ENCODE measurements around the gene SPATA25.
A peak's percentile ranks its signal among the peaks of the same experiment; 100 is the strongest.
"Not testable (repeated sequence)": the region's sequence is repeated elsewhere in the genome, so short reads cannot be mapped to it uniquely, and the experiment has no call there.

Gene SPATA25

DNA sequence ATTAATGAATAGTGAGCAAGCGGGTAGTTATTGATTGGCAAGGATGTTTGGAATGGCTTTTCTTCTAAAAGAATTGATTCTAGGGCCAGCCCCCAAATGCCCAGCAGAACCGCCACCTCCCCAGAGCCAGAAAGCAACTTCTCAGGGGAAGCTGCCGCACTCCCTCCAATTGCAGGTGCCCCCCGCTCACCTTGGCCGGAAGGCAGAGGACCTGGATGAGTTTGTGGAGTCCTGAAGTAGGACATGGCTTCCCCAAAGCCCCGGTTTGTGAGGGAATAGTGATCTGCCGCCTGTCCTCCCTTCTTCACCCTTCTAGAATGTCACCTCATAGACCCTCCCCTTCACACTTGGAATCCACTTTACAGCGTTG lies at the start of gene SPATA25:
SPATA25 (minus strand) TSS at position 277 of the 370 bp plus-strand sequence; CDS start at position 245, 32 bp downstream.
- no peak for DNase-seq (ENCODE audit: low spot score)

GRCh38 chr20:45935416-45936046 lies 48.1 kb upstream of the SPATA25 start:
- DNase-seq (ENCODE audit: low spot score), result no peak

GRCh38 chr20:45934586-45935415 lies 47.4 kb upstream of the SPATA25 start, which contains the start of gene PCIF1:
TSS of gene PCIF1 (plus strand) at chr20:45934683. CDS start at chr20:45939000, 4,317 bp downstream.
- DNase-seq (ENCODE audit: low spot score), result peak; percentile 100

GRCh38 chr20:45934046-45934585 lies 46.7 kb upstream of the SPATA25 start:
- no peak for DNase-seq (ENCODE audit: low spot score)

- DNase-seq (ENCODE audit: low spot score), result peak; percentile 83
Measured at GRCh38 chr20:45933266-45934045, 46.0 kb upstream of the SPATA25 start.

DNA sequence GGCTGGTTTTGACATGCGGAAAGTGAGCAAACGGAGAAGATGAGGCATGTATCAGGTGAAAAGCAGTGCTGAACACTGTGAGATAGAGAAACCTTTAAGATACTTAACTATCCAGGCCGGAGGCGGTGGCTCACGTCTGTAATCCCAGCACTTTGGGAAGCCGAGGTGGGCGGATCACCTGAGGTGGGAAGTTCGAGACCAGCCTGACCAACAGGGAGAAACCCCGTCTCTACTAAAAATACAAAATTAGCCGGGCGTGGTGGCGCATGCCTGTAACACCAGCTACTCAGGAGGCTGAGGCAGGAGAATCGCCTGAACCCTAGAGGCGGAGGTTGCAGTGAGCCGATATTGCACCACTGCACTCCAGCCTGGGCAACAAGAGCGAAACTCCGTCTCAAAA lies 44.3 kb upstream of the SPATA25 start:
- not testable (repeated sequence) for DNase-seq (ENCODE audit: low spot score)

DNA sequence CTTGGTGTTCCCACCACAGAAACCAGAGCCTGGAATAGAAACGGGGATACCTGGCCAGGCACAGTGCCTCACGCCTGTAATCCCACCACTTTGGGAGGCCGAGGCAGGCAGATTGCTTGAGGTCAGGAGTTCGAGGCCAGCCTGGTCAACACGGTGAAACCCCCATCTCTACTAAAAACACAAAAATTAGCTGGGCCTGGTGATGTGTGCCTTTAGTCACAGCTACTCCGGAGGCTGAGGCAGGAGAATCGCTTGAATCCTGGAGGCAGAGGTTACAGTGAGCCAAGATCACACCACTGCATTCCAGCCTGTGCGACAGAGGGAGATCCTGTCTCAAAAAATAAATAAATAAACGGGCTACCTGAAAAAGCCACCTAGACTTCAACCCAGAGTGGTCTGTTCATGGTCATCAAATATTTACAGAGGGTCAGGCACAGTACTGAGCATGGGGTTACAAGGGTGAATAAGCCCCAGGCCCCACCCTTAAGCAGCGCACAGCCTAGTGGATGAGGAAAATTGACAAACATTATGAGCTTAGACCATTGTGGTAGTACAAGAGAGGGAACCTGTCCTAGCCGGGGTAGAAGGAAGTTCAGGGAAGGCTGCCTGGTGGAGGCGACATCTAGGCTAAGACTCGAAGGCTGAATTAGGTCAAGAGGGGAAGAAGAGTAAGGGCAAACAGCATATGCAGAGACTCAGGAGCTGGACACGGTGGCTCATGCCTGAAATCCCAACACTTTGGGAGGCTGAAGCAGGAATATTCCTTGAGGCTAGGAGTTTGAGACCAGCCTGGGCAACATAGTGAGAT lies 39.9 kb upstream of the SPATA25 start:
- DNase-seq (ENCODE audit: low spot score), result no peak

GRCh38 chr20:45926731-45927070 lies 39.3 kb upstream of the SPATA25 start:
- no peak for DNase-seq (ENCODE audit: low spot score)

DNA sequence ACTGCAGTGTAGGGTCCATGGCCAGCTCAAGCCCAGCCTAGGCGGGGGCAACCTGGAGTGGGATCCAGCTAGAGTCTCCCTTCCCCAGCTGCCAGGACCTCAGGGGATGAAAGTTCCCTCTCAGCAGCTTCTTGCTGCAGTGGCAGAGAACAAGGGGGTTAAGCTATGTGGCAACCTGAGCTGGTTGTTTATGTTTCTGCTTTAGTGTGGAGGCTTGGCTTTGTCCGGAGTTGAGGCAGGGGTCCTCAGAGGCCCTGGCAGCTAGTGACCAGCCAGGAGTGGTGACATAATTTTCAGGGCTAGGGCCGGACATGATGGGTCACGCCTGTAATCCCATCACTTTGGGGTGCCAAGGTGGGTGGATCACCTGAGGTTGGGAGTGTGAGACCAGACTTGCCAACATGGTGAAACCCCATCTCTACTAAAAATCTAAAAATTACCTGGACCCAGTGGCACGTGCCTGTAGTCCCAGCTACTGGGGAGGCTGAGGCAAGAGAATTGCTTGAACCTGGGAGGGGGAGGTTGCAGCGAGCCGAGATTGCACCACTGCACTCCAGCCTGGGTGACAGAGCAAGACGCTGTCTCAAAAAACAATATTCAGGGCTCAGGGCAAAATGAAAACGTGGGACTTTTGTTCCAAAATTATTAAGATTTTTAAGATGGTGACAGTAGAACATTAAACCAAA lies 38.5 kb upstream of the SPATA25 start:
- DNase-seq (ENCODE audit: low spot score), result no peak

DNA sequence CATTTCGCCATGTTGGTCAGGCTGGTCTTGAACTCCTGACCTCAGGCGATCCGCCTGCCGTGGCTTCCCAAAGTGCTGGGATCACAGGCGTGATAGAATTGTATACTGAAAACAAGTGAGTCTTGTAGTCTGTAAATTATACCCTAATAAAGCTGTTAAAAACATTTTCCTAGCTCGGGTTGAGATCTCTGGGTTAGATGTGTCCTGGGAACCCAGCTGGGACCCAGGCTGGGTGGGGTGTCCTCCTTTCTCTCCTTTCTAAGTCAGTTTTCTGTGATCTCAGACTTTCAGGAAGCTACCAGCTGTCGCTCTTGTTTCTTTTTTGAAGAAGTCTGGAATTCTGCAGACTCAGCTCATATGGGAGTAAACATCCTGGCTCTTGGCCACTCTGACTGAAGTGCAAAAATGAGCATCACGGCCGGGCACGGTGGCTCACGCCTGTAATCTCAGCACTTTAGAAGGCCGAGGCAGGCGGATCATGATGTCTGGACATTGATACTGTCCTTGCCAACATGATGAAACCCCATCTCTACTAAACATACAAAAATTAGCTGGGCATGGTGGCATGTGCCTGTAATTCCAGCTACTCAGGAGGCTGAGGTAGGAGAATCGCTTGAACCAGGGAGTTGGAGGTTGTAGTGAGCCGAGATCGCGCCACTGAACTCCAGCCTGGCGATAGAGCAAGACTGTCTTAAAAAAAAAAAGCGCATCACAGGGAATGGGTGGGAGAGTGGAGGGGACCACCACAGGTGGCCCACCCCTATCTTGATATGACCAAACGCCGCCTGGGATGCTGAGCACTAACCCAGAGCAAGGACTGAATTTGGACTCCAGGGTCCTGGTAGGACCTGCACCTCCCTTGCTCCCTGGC lies 37.2 kb upstream of the SPATA25 start:
- DNase-seq (ENCODE audit: low spot score), result peak; percentile 61

- DNase-seq (ENCODE audit: low spot score), result no peak
Measured at GRCh38 chr20:45921337-45922189, 34.1 kb upstream of the SPATA25 start.

- no peak for DNase-seq (ENCODE audit: low spot score)
Measured at GRCh38 chr20:45920462-45921336, 33.3 kb upstream of the SPATA25 start.

DNA sequence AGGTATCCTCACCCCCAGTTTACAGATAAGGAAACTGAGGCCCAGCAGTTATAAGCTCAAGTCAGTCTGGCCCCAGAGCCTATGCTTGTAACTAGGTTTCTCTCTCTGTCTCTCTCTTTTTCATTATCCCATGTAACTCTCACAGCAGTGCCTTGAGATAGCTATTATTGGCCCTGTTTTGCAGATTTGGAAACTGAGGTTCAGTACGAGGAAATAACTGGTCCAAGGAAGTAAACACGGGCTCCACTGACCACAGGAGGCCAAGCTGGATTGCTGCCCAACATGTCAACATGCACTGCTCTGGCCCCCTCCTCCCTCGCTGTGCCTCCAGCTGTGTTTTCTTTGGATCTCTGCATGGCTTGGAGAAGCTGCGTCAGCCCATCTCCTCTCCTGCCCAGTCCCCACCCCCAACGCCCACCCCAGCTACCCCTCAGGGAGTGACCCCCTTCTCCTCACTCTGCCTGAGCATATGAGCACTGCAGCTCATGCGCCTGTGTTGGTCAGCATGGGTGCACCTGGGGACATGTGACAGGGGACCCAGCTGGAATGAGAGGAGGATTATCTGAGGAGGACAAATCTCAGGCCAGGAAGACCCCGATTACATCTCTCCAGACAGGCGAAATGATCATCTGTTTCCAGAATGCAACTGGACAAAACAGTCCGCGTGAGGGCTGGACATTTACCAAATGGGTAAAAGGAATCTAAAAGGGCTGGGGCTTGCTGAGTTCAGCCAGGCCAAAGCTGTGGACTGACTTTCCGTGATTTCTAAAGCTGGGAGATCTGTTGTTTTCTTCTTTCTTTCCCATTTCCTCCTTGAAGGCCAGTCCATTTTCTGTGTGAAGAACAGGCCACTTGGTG lies 32.3 kb upstream of the SPATA25 start:
- DNase-seq (ENCODE audit: low spot score), result no peak

GRCh38 chr20:45918779-45919537 lies 31.5 kb upstream of the SPATA25 start:
- no peak for DNase-seq (ENCODE audit: low spot score)

GRCh38 chr20:45918182-45918737 lies 30.8 kb upstream of the SPATA25 start:
- no peak for DNase-seq (ENCODE audit: low spot score)

DNA sequence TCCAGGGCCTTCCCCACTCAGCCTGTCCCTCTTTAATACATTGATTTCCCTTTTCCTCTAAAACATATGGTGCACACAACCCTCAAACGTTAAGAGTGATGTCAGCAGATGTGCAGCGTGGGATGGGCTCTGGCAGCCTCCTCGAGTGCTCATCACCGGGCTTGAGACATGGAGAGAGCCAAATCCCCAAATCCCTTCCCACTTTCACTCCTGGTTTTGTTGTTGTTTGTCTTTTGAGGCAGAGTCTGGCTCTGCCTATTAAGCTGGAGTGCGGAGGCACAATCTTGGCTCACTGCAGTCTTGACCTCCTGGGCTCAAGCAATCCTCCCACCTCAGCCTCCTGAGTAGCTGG lies 30.3 kb upstream of the SPATA25 start:
- DNase-seq (ENCODE audit: low spot score), result no peak
